ENCODE measurements around the gene RPS6KA2. TPM values are rescaled to one million over a fixed set of nuclear protein-coding genes. Genes with fewer than 3 reads are reported as not detected.

RPS6KA2 gene
- total RNA-seq, 4 donors from 2014 or later: 11.8 to 66.0 (median 19.2) TPM

GRCh38 chr6:166538297-166539010, 88.6 kb downstream of the RPS6KA2 start:
- no peak for TF ChIP-seq POLR2A (IDR thresholded peaks at IDR 0.05)
- TF ChIP-seq CTCF (IDR thresholded peaks at IDR 0.05): no peak
- DNase-seq: no peak
- H3K9me3 ChIP-seq: no peaks in the 10 kb centered on the region
- 75 to 85% methylated on average over 12 to 13 of the region's 17 CpGs for WGBS, 2 donors
- peaks cover 0 to 42% (median 0%) of the 10 kb centered on the region in 3 donors for H3K36me3 ChIP-seq
- intact Hi-C loops (cut with DNase I): no loop called here
- no peak overlapping the region for H3K4me3 ChIP-seq
- no peaks in the 10 kb centered on the region for H3K27me3 ChIP-seq
- H3K4me1 ChIP-seq: peaks cover 4 to 31% (median 15%) of the 10 kb centered on the region in 3 donors
- no peak overlapping the region for H3K27ac ChIP-seq

- H3K36me3 ChIP-seq: peaks cover 0 to 76% (median 0%) of the 10 kb centered on the region in 3 donors
Measured at GRCh38 chr6:166534658-166535406, 92.2 kb downstream of the RPS6KA2 start.

GRCh38 chr6:166533205-166533824, 93.7 kb downstream of the RPS6KA2 start:
- Histone ChIP-seq H3K9me3 (no peaks in the 10 kb centered on the region), H3K27me3 (no peaks in the 10 kb centered on the region), H3K4me3 (no peak overlapping the region), H3K4me1 (peaks cover 0 to 15% (median 0%) of the 10 kb centered on the region in 3 donors), H3K36me3 (peaks cover 0 to 80% (median 0%) of the 10 kb centered on the region in 3 donors), H3K27ac (peak overlapping the region in 3 of 4 donors; percentile 22 to 33 (median 31))
- 91 to 94% methylated on average over 8 to 9 of the region's 15 CpGs for WGBS, 2 donors
- DNase-seq: no peak
- no peak for TF ChIP-seq POLR2A (IDR thresholded peaks at IDR 0.05)
- TF ChIP-seq CTCF (IDR thresholded peaks at IDR 0.05): no peak
- intact Hi-C loops (cut with DNase I): no loop called here

More at GRCh38 chr6:166534658-166535406, 92.2 kb downstream of the RPS6KA2 start:
- no peaks in the 10 kb centered on the region for H3K9me3 ChIP-seq
- H3K27me3 ChIP-seq: no peaks in the 10 kb centered on the region
- intact Hi-C loops (cut with DNase I): no loop called here
- H3K4me3 ChIP-seq: no peak overlapping the region
- H3K4me1 ChIP-seq: peaks cover 0 to 21% (median 0%) of the 10 kb centered on the region in 3 donors
- TF ChIP-seq CTCF (IDR thresholded peaks at IDR 0.05): no peak
- TF ChIP-seq POLR2A (IDR thresholded peaks at IDR 0.05): no peak
- 90 to 92% methylated on average over 17 of the region's 17 CpGs for WGBS, 2 donors
- no peak for DNase-seq
- no peak overlapping the region for H3K27ac ChIP-seq

- intact Hi-C loops (cut with DNase I): no loop called here
- Histone ChIP-seq H3K9me3 (no peaks in the 10 kb centered on the region), H3K4me1 (peaks cover 0 to 15% (median 0%) of the 10 kb centered on the region in 3 donors), H3K27ac (peak overlapping the region in 1 of 4 donors; percentile 33), H3K36me3 (peaks cover 0 to 71% (median 0%) of the 10 kb centered on the region in 3 donors), H3K4me3 (no peak overlapping the region), H3K27me3 (no peaks in the 10 kb centered on the region)
- 92 to 98% methylated on average over 6 to 9 of the region's 12 CpGs for WGBS, 2 donors
- TF ChIP-seq POLR2A (IDR thresholded peaks at IDR 0.05) (no peak), CTCF (IDR thresholded peaks at IDR 0.05) (no peak)
- no peak for DNase-seq
Measured at GRCh38 chr6:166532302-166532701, 94.7 kb downstream of the RPS6KA2 start.
